HepG2 (cell line): Measurements from ENCODE around the gene MORC1. TPM values are rescaled to one million over a fixed set of nuclear protein-coding genes. Genes with fewer than 3 reads are reported as not detected.

Source experiments
- ATAC-seq: fragments of 200-7000 bp; cut with Tn5 transposase; 3 replicates; pipeline ENCODE4 v1.9.1; 2020; ENCODE audit warnings: mild to moderate bottlenecking, moderate library complexity
- BruUV-seq: library from RNA; stranded (reverse); fragments of 400-500 nt; replicated peaks from 2 replicates; lab custom pipeline; 2021; lab: Mats Ljungman, UMichigan
- CTCF ChIA-PET: fragments of 300-600 bp; formaldehyde crosslinking; extraction: SDS; loops from one replicate; lab custom pipeline; 2021; ENCODE audit warnings: low total read pairs, inconsistent platforms, low intra/inter-chr PET ratio; lab: Yijun Ruan, JAX
- POLR2A ChIA-PET: fragments of 350-600 bp; sonication (Branson Sonifier 250); formaldehyde crosslinking; loops from one replicate; lab custom pipeline; 2020; ENCODE audit warnings: antibody characterized with exemption, inconsistent platforms; lab: Yijun Ruan, JAX
- DNase-seq: peaks from one replicate; pipeline ENCODE4 v3.0.0-alpha.2; 2015; ENCODE audit warnings: low spot score
- FAIRE-seq: peaks from 3 replicates; lab custom pipeline; 2011; peaks lifted over from hg19 to GRCh38; lab: Jason Lieb, UNC
- H2AFZ ChIP-seq: one replicate; pipeline ENCODE4 v1.6.1; 2011; ENCODE audit warnings: low read length, inconsistent platforms
- H3K27ac ChIP-seq: fragments of 300-600 bp; 3 replicates; pipeline ENCODE4 v1.8.0; 2011; ENCODE audit warnings: mixed run types, mild to moderate bottlenecking, mixed read lengths, low read length, inconsistent platforms; ENCODE audit not compliant: insufficient read depth; ENCODE audit errors: extremely low read length
- H3K27me3 ChIP-seq, 2 experiments: fragments of 200-600 bp in 1 of 2; 2 replicates in 1 of 2; 3 replicates in 1 of 2; pipeline versions ENCODE4 v1.6.0 to v1.8.0; 2011; ENCODE audit warnings: low read length in 2 of 2, mild to moderate bottlenecking in 2 of 2, moderate library complexity in 2 of 2, inconsistent platforms in 1 of 2; ENCODE audit not compliant: insufficient read depth in 2 of 2, control insufficient read depth in 1 of 2
- H3K36me3 ChIP-seq, 2 experiments: fragments of 200-600 bp in 1 of 2; replicated peaks in 1 of 2; 2 replicates in 1 of 2; 3 replicates in 1 of 2; pipeline versions ENCODE4 v1.5.1 to v1.8.0; 2011; ENCODE audit warnings: low read length in 2 of 2, inconsistent platforms in 1 of 2; ENCODE audit not compliant: insufficient read depth in 2 of 2, control insufficient read depth in 1 of 2
- H3K4me1 ChIP-seq: 2 replicates; pipeline ENCODE4 v1.5.1; 2012; ENCODE audit warnings: low read length, inconsistent platforms; ENCODE audit not compliant: insufficient read depth
- H3K4me2 ChIP-seq: 2 replicates; pipeline ENCODE4 v1.6.0; 2011; ENCODE audit warnings: low read depth, low read length, inconsistent platforms
- H3K4me3 ChIP-seq, 3 experiments: fragments of 200-600 bp in 1 of 3; sonication (generic), shearing (Covaris generic) in 1 of 3; replicated peaks in 1 of 3; 2 replicates each; pipeline ENCODE4 v1.5.1; 2011 to 2016; ENCODE audit warnings: low read length in 3 of 3, inconsistent platforms in 2 of 3, low read depth in 2 of 3, mild to moderate bottlenecking in 2 of 3, control low read depth in 1 of 3, mixed read lengths in 1 of 3; ENCODE audit not compliant: insufficient read depth in 1 of 3
- H3K79me2 ChIP-seq: one replicate; pipeline ENCODE4 v1.6.1; 2011; ENCODE audit warnings: low read length, inconsistent platforms; ENCODE audit not compliant: insufficient read depth
- H3K9ac ChIP-seq: 2 replicates; pipeline ENCODE4 v1.6.0; 2011; ENCODE audit warnings: mild to moderate bottlenecking, low read depth, low read length, inconsistent platforms; ENCODE audit not compliant: insufficient read depth
- H3K9me3 ChIP-seq: 2 replicates; pipeline ENCODE4 v1.5.1; 2012; ENCODE audit warnings: mild to moderate bottlenecking, low read length
- H4K20me1 ChIP-seq: 2 replicates; pipeline ENCODE4 v1.6.0; 2011; ENCODE audit warnings: inconsistent platforms, mild to moderate bottlenecking, low read length, moderate library complexity; ENCODE audit not compliant: insufficient read depth
- DZIP1 ChIP-seq: sonication (generic); formaldehyde crosslinking; IDR thresholded peaks from 2 replicates; pipeline ENCODE4 v1.5.0; 2020; ENCODE audit warnings: mild to moderate bottlenecking, missing genetic modification reagents
- FOXK2 ChIP-seq: fragments of 450-650 bp; IDR thresholded peaks from 2 replicates; pipeline ENCODE4 v1.6.1; 2016
- GATA4 ChIP-seq: sonication (generic); IDR thresholded peaks from 2 replicates; pipeline ENCODE4 v1.6.1; 2016; ENCODE audit warnings: antibody characterized with exemption, low read depth, borderline replicate concordance
- JUNB ChIP-seq: sonication (generic); formaldehyde crosslinking; IDR thresholded peaks from 2 replicates; pipeline ENCODE4 v1.8.0; 2022; ENCODE audit warnings: missing genetic modification reagents, mild to moderate bottlenecking, borderline replicate concordance
- LCORL ChIP-seq, 2 experiments: fragments of 450-650 bp in 1 of 2; sonication (generic) in 1 of 2; formaldehyde crosslinking in 1 of 2; IDR thresholded peaks; 2 replicates each; pipeline versions ENCODE4 v1.5.0 to v1.6.1; 2017 to 2020; ENCODE audit warnings: antibody characterized with exemption in 1 of 2, missing genetic modification reagents in 1 of 2
- MIER2 ChIP-seq: IDR thresholded peaks from 2 replicates; pipeline ENCODE4 v1.6.1; 2016; ENCODE audit warnings: missing biosample characterization, missing genetic modification reagents
- NFKBIZ ChIP-seq: IDR thresholded peaks from 2 replicates; pipeline ENCODE4 v1.6.1; 2018; ENCODE audit warnings: missing genetic modification reagents, missing compliant biosample characterization
- PLSCR1 ChIP-seq: sonication (generic); formaldehyde crosslinking; IDR thresholded peaks from 2 replicates; pipeline ENCODE4 v1.5.0; 2020; ENCODE audit warnings: missing genetic modification reagents, mild to moderate bottlenecking, borderline replicate concordance
- RAD51 ChIP-seq: fragments of 450-650 bp; IDR thresholded peaks from 2 replicates; pipeline ENCODE4 v1.6.1; 2016; ENCODE audit warnings: borderline replicate concordance
- SOX13 ChIP-seq, 3 experiments: fragments of 450-650 bp in 1 of 3; sonication (generic) in 1 of 3; formaldehyde crosslinking in 1 of 3; IDR thresholded peaks in 2 of 3; conservative IDR thresholded peaks in 1 of 3; 2 replicates each; pipeline versions ENCODE4 v1.5.0 to v1.6.1; 2016 to 2020; ENCODE audit warnings: antibody characterized with exemption in 1 of 3, mild to moderate bottlenecking in 1 of 3, missing compliant biosample characterization in 1 of 3, missing genetic modification reagents in 1 of 3, moderate library complexity in 1 of 3
- ZFP82 ChIP-seq: sonication (generic); formaldehyde crosslinking; IDR thresholded peaks from 2 replicates; pipeline ENCODE4 v1.5.1; 2020; ENCODE audit warnings: mild to moderate bottlenecking, missing genetic modification reagents, borderline replicate concordance
- ZMAT5 ChIP-seq: sonication (generic); formaldehyde crosslinking; IDR thresholded peaks from 2 replicates; pipeline ENCODE4 v1.5.0; 2020; ENCODE audit warnings: mild to moderate bottlenecking, low read depth, missing genetic modification reagents, borderline replicate concordance
- ZNF670 ChIP-seq: sonication (generic); formaldehyde crosslinking; IDR thresholded peaks from 2 replicates; pipeline ENCODE4 v1.8.0; 2022; ENCODE audit warnings: mild to moderate bottlenecking, missing genetic modification reagents, borderline replicate concordance
- ZNF691 ChIP-seq: sonication (generic); formaldehyde crosslinking; IDR thresholded peaks from 2 replicates; pipeline ENCODE4 v1.4.0; 2020; ENCODE audit warnings: missing genetic modification reagents, low read depth, mild to moderate bottlenecking, borderline replicate concordance
- ZNF878 ChIP-seq: sonication (generic); formaldehyde crosslinking; IDR thresholded peaks from 2 replicates; pipeline ENCODE4 v1.8.1; 2023; ENCODE audit warnings: mild to moderate bottlenecking, missing genetic modification reagents, moderate library complexity
- WGBS: methylation state at CpG from one replicate; pipeline ENCODE4 v1.1.6; 2017; ENCODE audit warnings: low lambda C conversion rate; 5-methylcytosine and 5-hydroxymethylcytosine counted together
- in situ Hi-C: cut with HindIII; loops from 2 replicates; pipeline ENCODE4 v1.10.0; 2017; ENCODE audit warnings: low pct_unique_long_range_greater_than_20kb; ENCODE audit not compliant: extremely low pct_ligation_motif_present
- intact Hi-C: fragments of 100-400 bp; cut with micrococcal nuclease; formaldehyde crosslinking; loops from one replicate; pipeline ENCODE4 v1.10.0; 2022; ENCODE audit not compliant: unreplicated experiment
- polyA plus RNA-seq, 8 experiments: library from polyadenylated mRNA; depleted of rRNA in 3 of 8; stranded (reverse) in 7 of 8; unstranded in 1 of 8; fragments of >200 nt; fragmentation: Illumina TruSeq in 4 of 8; extraction: Trizol in 4 of 8; gene quantifications; 2 replicates each; pipeline versions ENCODE4 v1.2.1 to v1.2.3, GENCODE V29; 2011 to 2016; ENCODE audit warnings: low read depth in 4 of 8, missing spikeins in 1 of 8, mixed read lengths in 1 of 8; ENCODE audit not compliant: insufficient read depth in 1 of 8
- total RNA-seq, 5 experiments: library from RNA; depleted of rRNA; stranded (reverse); fragments of >200 nt; fragmentation: Illumina TruSeq; extraction: Trizol; gene quantifications; 2 replicates each; pipeline ENCODE4 v1.2.3, GENCODE V29; 2016; ENCODE audit warnings: low read depth in 1 of 5

MORC1 gene
- total and polyA plus RNA-seq, 2 of the 13 experiments (the other 11 are each of a cell fraction or from before 2014, with no cell fraction given): not detected

DNA sequence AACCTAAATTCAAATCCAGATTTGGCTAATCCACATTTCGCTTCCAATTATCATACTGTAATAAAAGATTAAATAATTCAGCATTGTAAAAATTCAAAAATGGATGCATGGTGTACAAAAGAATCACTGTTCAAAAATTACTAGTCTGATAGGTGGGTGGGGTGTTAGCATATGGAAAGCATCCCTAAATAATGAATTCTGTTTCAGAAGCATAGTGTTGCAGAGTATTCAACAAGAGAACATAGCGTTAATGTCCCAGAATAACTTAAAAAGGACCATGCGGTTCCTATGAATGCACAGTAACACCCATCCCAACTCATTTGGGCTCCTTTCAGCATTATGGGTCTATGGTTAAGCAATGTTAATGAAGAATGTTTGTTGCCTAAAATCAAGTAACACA lies 51.1 kb downstream of the MORC1 start (continued):
- TF ChIP-seq PLSCR1 (CRISPR knock-in tag) (no peak), SOX13 (IDR thresholded peaks at IDR 0.05) (no peak), SOX13 (CRISPR knock-in tag; conservative IDR thresholded peaks at IDR 0.05 in 1 of 2, IDR thresholded peaks at IDR 0.05 in 1 of 2) (no peak), RAD51 (no peak), ZMAT5 (CRISPR knock-in tag) (no peak), ZFP82 (no peak), ZNF691 (CRISPR knock-in tag) (no peak), ZNF670 (no peak), MIER2 (CRISPR knock-in tag) (no peak)

DNA sequence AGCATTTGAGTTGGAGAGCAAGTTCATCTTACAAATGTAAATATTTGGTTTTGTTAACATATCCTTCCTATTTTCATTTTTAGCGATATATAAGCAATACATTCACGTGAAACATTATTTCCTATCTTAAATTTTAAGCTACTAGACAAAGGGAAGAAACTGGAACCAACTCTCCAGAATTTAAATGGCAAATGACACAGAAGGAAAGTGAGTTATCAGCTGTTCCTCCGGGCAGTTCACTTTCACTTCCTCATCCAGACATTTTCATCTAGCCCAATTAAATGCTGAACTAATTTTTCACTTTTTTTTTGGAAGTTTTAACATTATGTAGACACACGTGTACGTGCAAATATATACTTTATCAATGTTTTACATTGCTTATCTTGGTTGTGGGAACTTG lies 58.7 kb downstream of the MORC1 start:
- FAIRE-seq: no peak
- no peak overlapping the region for H3K27ac ChIP-seq
- no peaks in the 10 kb centered on the region for H3K4me1 ChIP-seq
- no peaks in the 10 kb centered on the region for H3K36me3 ChIP-seq
- H3K9ac ChIP-seq: no peak overlapping the region
- intact Hi-C loops (no loop called here), in situ Hi-C loops (no loop called here)
- no peaks in the 10 kb centered on the region for H4K20me1 ChIP-seq
- no peak overlapping the region for H3K4me3 ChIP-seq
- DNase-seq: no peak
- 0% methylated on average over 5 of the region's 5 CpGs for WGBS
- H3K79me2 ChIP-seq: no peaks in the 10 kb centered on the region
- H3K27me3 ChIP-seq: no peaks in the 10 kb centered on the region
- CTCF ChIA-PET: no interaction called here
- no peak overlapping the region for H2AFZ ChIP-seq
- no peak overlapping the region for H3K4me2 ChIP-seq
- BruUV-seq: no TSS peak
- no peak for ATAC-seq
- POLR2A ChIA-PET: no interaction called here
- no peaks in the 10 kb centered on the region for H3K9me3 ChIP-seq
- TF ChIP-seq GATA4: no peak
- no peak for TF ChIP-seq LCORL (IDR thresholded peaks at IDR 0.05)
- TF ChIP-seq LCORL (CRISPR knock-in tag; IDR thresholded peaks at IDR 0.05): no peak
- TF ChIP-seq JUNB (CRISPR knock-in tag): no peak
- no peak for TF ChIP-seq ZNF878 (CRISPR knock-in tag)
- TF ChIP-seq FOXK2: no peak
- TF ChIP-seq DZIP1 (CRISPR knock-in tag): no peak
- TF ChIP-seq NFKBIZ: no peak
